Fibroblast of peridontal ligament (primary cell): ENCODE data around the gene WNT5A.

Experiments
- DNase-seq: peaks from one replicate; pipeline ENCODE4 v3.0.0-alpha.2; 2010; ENCODE audit errors: extremely low read depth

Gene WNT5A

GRCh38 chr3:55505776-55506175, 18.7 kb upstream of the WNT5A start:
- no peak for DNase-seq

- peak; percentile 25 for DNase-seq
These were observed 18.0 kb upstream of the WNT5A start for GRCh38 chr3:55505102-55505501.

GRCh38 chr3:55501905-55502304, 14.8 kb upstream of the WNT5A start:
- DNase-seq = no peak

- DNase-seq = no peak
These were observed 13.6 kb upstream of the WNT5A start for GRCh38 chr3:55500555-55501330.

GRCh38 chr3:55498520-55498919, 11.4 kb upstream of the WNT5A start:
- no peak for DNase-seq

- DNase-seq = no peak
These were observed 10.1 kb upstream of the WNT5A start for GRCh38 chr3:55497250-55497649.

- no peak for DNase-seq
These were observed 7.9 kb upstream of the WNT5A start for GRCh38 chr3:55494976-55495375.

GRCh38 chr3:55492976-55493375, 5.9 kb upstream of the WNT5A start:
- no peak for DNase-seq

GRCh38 chr3:55491296-55491816, 4.2 kb upstream of the WNT5A start:
- peak; percentile 73 for DNase-seq

GRCh38 chr3:55490276-55490913, 3.3 kb upstream of the WNT5A start:
- no peak for DNase-seq

GRCh38 chr3:55489798-55490132, 2.7 kb upstream of the WNT5A start:
- DNase-seq = no peak

GRCh38 chr3:55488398-55489055, 1.4 kb upstream of the WNT5A start:
- DNase-seq = peak; percentile 89

GRCh38 chr3:55487381-55488241, 505 bp upstream of the WNT5A start:
- DNase-seq = peak; percentile 61

- DNase-seq = peak; percentile 52
These were observed 827 bp downstream of the WNT5A start for GRCh38 chr3:55486101-55486856.

GRCh38 chr3:55484801-55485791, 2.0 kb downstream of the WNT5A start:
- DNase-seq = peak; percentile 85

GRCh38 chr3:55484191-55484689, 2.9 kb downstream of the WNT5A start:
- no peak for DNase-seq

GRCh38 chr3:55483196-55484095, 3.7 kb downstream of the WNT5A start:
- no peak for DNase-seq

GRCh38 chr3:55482496-55483195, 4.5 kb downstream of the WNT5A start:
- peak; percentile 60 for DNase-seq
